HG02798 (cell line): ENCODE results near the gene BTRC.

ENCODE experiments used
- ATAC-seq: cut with Tn5 transposase; IDR thresholded peaks from one replicate; pipeline ENCODE4 v1.9.1; 2021; ENCODE audit warnings: mild to moderate bottlenecking; ENCODE audit not compliant: unreplicated experiment, poor library complexity

BTRC gene

GRCh38 chr10:101467286-101467770 is 113.4 kb downstream of the BTRC start:
- no peak for ATAC-seq

GRCh38 chr10:101468159-101468558 is 114.2 kb downstream of the BTRC start:
- ATAC-seq = no peak

DNA sequence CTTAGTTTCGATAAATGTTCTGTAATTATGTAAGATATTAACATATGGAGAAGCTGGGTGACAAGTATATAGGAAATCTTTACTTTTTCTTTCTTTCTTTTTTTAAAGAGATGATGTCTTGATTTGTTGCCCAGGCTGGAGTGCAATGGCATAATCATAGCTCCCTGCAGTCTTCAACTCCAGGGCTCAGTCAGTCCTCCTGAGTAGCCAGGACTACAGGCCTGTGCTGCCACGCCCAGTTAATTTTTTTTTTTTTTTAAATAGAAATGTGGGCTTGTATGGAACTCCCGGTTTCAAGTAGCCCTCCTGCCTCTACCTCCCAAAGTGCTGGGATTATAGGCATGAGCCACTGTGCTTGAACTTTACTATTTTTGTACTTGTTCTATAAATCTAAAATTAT is 122.4 kb downstream of the BTRC start:
- ATAC-seq = no peak

GRCh38 chr10:101478956-101479355 is 125.0 kb downstream of the BTRC start:
- ATAC-seq = no peak

DNA sequence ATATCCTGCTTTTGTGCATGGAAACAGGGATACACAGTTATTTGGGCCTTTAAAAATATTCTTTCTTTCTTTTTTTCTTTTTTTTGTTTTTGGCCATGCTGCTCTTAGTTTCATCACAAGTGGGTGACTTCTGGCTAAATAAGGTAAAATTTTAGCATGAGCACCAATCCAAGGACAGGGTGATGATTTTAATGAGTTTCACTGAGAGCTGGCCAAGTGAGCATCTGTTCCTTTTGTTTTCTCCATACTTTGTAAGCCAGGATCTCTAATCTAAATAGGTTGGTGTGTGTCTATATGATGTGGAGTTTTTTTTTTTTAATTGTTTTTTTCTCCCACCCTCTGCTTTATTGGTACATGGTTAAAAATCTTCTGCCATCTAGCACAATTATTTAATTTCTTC is 127.3 kb downstream of the BTRC start:
- no peak for ATAC-seq

DNA sequence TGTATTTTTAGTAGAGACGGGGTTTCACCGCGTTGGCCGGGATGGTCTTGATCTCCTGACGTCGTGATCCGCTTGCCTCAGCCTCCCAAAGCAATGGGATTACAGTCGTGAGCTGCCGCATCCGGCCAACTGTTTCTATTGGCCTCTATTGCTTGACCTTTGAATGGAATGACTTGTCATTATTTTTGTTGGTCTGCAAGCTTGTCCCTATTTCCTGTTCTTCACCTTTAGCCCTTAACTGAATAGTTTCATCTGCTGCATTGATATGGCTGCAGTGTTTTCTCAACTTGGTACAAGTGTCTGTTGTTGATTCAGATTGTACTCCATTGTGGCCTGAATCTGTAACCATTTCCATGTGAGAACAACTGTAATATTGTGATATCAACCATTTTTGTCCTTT is 128.6 kb downstream of the BTRC start:
- no peak for ATAC-seq

DNA sequence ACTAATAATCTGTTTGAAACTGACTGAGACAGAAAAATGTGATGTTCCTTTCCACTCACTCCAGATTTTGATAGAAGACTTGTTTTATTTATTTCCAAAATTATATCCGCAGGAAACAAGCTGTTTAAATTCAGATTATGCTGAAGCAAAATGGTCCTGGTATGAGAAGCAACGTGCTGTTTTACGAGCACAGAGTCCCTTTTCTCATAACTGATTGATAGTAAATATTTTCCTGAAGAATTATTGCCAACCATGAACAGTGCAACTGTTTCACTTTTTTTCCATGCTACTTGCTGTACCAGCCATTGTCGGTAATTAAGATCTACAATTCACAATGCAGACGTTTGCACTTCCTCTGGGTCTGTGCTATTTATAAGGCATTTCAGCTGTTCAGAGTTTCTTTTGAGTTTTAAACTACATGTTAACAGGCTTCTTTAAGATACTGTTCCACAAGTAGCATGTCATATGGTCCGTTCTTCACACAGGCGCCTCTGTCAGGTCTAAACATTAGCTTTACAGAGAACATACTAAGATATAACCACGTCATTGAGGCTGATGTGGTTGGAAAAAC is 130.3 kb downstream of the BTRC start:
- ATAC-seq = no peak

GRCh38 chr10:101485207-101485606 is 131.2 kb downstream of the BTRC start:
- no peak for ATAC-seq

GRCh38 chr10:101485681-101486554 is 132.0 kb downstream of the BTRC start:
- ATAC-seq = no peak

DNA sequence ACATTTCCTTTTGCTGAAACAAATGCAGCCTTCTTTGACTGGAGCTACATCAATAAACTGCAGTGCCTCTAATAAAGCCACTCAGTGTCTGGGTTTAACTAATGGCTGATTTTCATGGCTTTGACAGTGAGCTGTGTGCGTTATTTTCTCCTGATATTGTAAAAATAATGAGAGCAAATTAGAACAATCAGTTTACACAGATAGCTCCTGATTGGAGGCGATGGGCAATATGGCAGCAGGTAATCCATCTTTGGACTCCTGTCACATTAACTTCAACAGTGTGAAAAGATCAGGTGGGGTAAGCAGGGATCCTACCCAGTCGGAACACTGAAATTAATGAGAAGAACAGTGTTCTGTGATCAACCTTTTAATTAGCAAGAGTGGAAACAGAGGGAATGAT is 133.4 kb downstream of the BTRC start:
- ATAC-seq = no peak

DNA sequence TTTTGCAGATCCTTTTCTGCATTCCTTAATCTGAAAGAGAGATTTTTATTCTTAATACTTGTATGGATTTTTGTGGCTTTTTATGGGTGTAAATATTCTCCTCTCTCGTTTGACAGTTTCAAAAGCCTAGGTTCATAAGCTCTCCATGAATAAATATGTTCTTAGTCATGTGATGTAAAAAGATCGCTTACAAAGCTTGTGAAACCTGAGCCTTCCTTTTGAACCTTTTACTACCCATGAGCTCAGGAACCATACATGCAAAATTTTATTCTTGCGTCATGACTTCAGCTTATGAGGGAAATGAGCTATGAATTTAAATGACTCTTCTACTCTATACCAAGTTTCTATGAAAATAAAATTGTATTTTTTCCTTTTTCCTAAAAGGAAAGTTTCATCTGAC is 135.4 kb downstream of the BTRC start:
- no peak for ATAC-seq

DNA sequence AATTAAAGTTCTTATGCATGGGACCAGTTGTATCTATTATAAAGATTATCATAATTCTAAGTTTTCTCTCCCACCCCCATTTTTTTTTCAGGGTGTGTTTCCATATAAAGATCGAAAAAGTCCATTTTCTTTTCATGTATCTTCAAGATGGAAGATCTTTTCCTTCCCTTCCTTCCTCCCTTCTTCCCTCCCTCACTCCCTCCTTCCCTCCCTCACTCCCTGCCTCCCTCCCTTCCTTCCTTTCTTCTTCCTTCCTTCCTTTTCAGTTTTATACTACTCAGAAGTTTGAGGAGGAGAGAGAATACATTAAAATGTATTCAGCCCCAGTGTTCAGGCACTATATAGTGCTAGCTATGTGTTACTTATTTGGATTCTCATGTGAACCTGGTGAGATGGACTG is 136.1 kb downstream of the BTRC start:
- no peak for ATAC-seq

DNA sequence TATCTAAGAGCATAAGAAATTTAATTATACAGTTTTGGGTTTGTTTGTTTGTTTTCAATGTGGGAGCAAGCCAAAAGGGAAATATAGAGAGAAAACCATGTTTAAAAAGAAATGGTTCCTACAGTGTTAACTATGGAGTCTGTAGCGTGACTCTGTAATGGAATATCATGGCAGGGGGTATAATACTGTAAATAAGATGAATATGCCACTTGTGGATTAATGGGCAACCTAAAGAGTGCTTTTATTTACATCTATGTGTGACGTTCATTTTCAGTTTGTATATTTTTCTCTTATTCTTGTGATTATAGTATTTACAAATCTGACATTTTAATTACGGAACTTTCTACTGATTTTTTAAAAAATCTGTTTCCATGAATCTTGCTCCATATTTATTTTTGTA is 138.2 kb downstream of the BTRC start:
- no peak for ATAC-seq

GRCh38 chr10:101492814-101493213 is 138.8 kb downstream of the BTRC start:
- no peak for ATAC-seq

- ATAC-seq = no peak
Measured at GRCh38 chr10:101493249-101493648, 139.3 kb downstream of the BTRC start.

DNA sequence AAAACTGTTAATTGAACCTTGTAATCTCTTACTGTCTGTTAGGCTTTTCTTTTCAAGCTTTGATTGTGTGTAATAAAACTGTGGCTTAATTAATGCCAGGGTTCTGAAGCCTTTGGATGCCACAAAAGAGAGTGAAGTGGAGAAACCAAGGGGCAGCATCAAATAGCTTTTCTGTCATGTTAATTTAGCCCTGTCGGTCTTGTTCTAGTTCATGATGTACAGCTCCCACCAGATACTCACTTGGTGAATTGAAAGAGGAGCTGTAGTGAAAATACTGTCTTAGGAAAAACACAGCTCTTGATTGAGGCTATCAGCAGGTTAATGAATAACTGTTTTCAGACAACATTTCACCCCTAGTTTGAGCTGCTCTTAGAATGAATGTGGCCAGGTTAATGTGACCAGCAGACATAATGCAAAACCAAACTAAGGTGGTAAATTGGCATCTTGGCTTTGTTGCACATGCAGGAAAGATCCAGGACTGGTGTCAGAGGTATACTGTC is 139.9 kb downstream of the BTRC start:
- no peak for ATAC-seq

GRCh38 chr10:101494650-101495049 is 140.7 kb downstream of the BTRC start:
- ATAC-seq = no peak

DNA sequence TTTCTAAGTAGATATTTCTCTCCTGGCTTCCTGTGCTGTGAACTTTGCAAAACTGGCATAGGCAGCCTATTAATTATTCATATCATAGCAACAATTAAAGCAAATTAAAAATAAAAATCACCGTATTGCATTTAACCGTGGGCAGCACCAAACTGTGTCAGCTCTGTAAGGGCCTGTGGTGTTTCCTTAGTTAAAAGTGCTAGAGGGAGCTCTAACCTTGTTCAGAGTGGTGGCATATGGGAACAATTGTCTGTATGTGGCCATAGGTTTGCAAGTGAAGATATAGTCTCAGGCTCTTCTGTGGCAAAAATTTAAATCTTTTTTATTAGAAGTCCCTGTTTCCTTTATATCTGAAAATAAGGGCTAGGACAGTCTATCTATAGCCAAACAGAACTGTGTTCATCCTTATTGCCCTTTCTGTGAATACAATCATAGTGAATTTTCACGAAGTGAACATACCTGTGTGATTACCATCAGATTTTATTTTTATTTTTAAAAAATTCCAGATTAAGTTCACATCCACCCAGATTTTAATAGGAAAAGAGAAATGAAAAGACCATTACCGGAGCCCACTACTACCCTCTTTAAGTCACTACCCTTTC is 141.5 kb downstream of the BTRC start:
- no peak for ATAC-seq

DNA sequence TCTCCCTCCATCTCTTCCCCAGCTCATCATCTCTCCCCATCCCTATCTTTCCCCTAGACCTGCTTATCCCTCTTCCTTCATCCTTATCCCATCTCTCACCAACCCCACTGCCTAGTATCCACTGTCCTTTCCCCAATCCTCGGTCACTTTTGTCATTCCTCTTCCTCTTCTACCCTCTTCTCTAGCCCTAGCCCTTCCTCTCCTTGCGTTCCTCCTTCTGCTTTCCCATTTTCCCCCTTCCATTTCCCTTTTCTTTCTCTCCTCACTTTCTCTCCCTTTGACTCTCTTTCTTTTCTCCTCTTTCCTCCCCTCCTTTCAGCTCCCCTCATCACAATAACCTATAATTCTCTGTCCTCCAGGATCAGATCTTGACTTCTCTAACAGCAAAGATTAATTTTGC is 150.5 kb downstream of the BTRC start:
- no peak for ATAC-seq

- ATAC-seq = no peak
Measured at GRCh38 chr10:101506829-101507661, 153.1 kb downstream of the BTRC start.
